Measurements from ENCODE around the gene PRELP. TPM values are rescaled to one million over a fixed set of nuclear protein-coding genes. Genes with fewer than 3 reads are reported as not detected.

PRELP gene
- total and polyA plus RNA-seq, 2 of the 8 experiments (the other 6 are each of a cell fraction or from before 2014, with no cell fraction given), result 0.13 to 0.23 TPM

DNA sequence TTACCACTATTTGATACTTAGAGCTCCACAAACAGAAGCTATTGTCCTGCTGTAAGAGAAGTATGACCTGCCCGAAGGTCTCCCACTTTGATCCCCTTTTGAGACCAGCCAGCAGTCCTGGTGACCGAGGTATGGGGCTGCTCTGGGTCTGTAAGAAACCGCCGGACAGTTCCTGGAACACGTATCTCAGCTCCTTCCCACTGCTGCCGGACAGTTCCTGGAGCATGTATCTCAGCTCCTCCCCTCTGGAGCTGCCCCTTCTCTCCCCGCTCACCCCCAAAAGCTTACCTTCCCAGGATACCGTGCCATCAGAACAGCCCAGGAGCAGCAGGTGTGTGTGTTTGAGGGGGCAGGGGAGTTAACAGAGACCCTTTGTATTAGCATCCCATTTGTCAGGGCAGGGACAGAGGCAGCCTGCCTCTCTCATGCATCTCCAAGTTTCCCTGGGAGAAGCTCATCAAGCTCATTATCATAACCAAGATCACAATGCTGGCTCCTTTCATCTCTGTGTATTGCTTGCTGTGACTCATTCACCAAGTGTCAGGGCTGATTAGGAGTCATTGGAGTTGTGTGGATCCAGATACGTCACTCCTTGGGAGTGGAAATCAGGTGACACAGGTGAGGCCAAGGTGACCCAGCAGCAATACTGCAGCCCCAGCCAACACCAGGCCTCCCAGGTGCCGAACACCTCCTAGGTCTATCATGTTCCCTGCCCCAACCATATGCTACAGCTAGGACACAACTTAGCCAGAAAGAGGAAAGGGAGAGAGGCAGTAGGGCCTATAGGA, 43.6 kb downstream of the PRELP start:
- FAIRE-seq (peak; percentile 99), DNase-seq (ENCODE audit: low read depth in 1 of 2, low spot score in 2 of 2) (peak in 1 of 2 experiments; percentile 85)
- Histone ChIP-seq H3K79me1 (ENCODE audit: low read depth, low read length) (no peaks in the 10 kb centered on the region), H4K20me1 (replicated peaks in 1 of 2; ENCODE audit: control insufficient read depth in 1 of 2, insufficient read depth in 2 of 2, low read length in 2 of 2) (peaks cover 0 to 2% of the 10 kb centered on the region in 2 experiments), H3K56ac (replicated peaks; ENCODE audit: insufficient read length, low read depth, low read length) (no peak overlapping the region), H3K14ac (ENCODE audit: insufficient read length) (no peak overlapping the region), H3K27me3 (replicated peaks in 1 of 4; ENCODE audit: control insufficient read depth in 3 of 4, extremely low read depth in 1 of 4, insufficient read depth in 3 of 4, low read length in 3 of 4) (peaks cover 7 to 61% (median 49%) of the 10 kb centered on the region in 4 experiments), H3K79me2 (ENCODE audit: control insufficient read depth in 1 of 2, insufficient read depth in 2 of 2, low read length in 2 of 2) (no peaks in the 10 kb centered on the region), H2BK20ac (ENCODE audit: low read length) (peak overlapping the region; percentile 76; the same call in 1 of the 2 replicates), H2BK120ac (replicated peaks; ENCODE audit: low read depth, low read length) (no peak overlapping the region), H3K36me3 (ENCODE audit: control insufficient read depth in 2 of 4, insufficient read depth in 4 of 4, low read length in 3 of 4) (no peaks in the 10 kb centered on the region), H2AK5ac (ENCODE audit: low read depth, low read length) (peak overlapping the region; percentile 82), H3K9ac (replicated peaks in 1 of 4; ENCODE audit: extremely low read depth in 1 of 4, low read depth in 3 of 4, low read length in 3 of 4) (no peak overlapping the region; a peak in 1 of 7 replicates), H3K4me2 (ENCODE audit: insufficient read depth in 1 of 2, low read depth in 2 of 2, low read length in 2 of 2) (peak overlapping the region; percentile 62 to 63), H4K5ac (ENCODE audit: insufficient read length, low read depth, low read length) (no peak overlapping the region), H2BK12ac (ENCODE audit: low read depth, low read length) (peak overlapping the region; percentile 98), H3K23ac (ENCODE audit: insufficient read length) (no peak overlapping the region), H2AFZ (ENCODE audit: low read length) (no peak overlapping the region), H3K4ac (replicated peaks; ENCODE audit: insufficient read length, low read depth, low read length) (peak overlapping the region; percentile 50), H3K23me2 (ENCODE audit: low read depth, low read length) (peaks cover 2% of the 10 kb centered on the region; the same call in 1 of the 2 replicates), H4K8ac (ENCODE audit: extremely low read depth, insufficient read depth, low read length) (no peak overlapping the region), H3K4me3 (ENCODE audit: extremely low read depth in 1 of 4, insufficient read depth in 2 of 4, low read depth in 3 of 4, low read length in 4 of 4) (peak overlapping the region in 3 of 4 experiments; percentile 7 to 47 (median 29); a peak in 6 of 8 replicates), H3K4me1 (replicated peaks in 1 of 4; ENCODE audit: control insufficient read depth in 3 of 4, insufficient read depth in 4 of 4, low read length in 3 of 4) (peaks cover 25 to 59% (median 43%) of the 10 kb centered on the region in 4 experiments), H2BK5ac (ENCODE audit: low read depth, low read length) (peak overlapping the region; percentile 63; the same call in 1 of the 2 replicates), H3K9me3 (ENCODE audit: insufficient read depth in 2 of 2, low read depth in 1 of 2, low read length in 1 of 2) (no peaks in the 10 kb centered on the region), H3K27ac (ENCODE audit: low read depth, low read length) (no peak overlapping the region), H2BK15ac (ENCODE audit: low read length) (peak overlapping the region; percentile 98), H4K91ac (replicated peaks; ENCODE audit: insufficient read length, low read length) (no peak overlapping the region), H3K18ac (ENCODE audit: extremely low read depth, low read length) (peak overlapping the region; percentile 84)
- POLR2A ChIA-PET (ENCODE audit: partially characterized antibody), result interaction anchor here (0.8 to 1.7 kb wide), 12 partner anchors 9 to 278 kb away, joined by 3 to 7 read pairs (median 3); partner anchors contain the start of gene ATP2B4
- WGBS, 2 experiments (ENCODE audit: extremely low coverage in 1 of 2, insufficient coverage in 1 of 2, insufficient read length in 1 of 2, insufficient replicate concordance in 2 of 2, low coverage in 1 of 2, low lambda C conversion rate in 2 of 2, missing lambda C conversion rate in 1 of 2), result 19% methylated on average over 10 of the region's 10 CpGs; no CpG with 5 or more reads in 1 of the 2 experiments
- CTCF ChIA-PET (ENCODE audit: partially characterized antibody), result interaction anchor here (0.6 to 13.3 kb wide), 12 partner anchors 8 to 587 kb away, joined by 3 to 108 read pairs (median 3); no protein-coding TSS in a partner anchor
- no peak for TF ChIP-seq CBX5 (IDR thresholded peaks at IDR 0.05; ENCODE audit: low read depth, low read length)
- no peak for TF ChIP-seq CEBPB (IDR thresholded peaks at IDR 0.05; ENCODE audit: low read depth, low read length)
- TF ChIP-seq KDM5A (IDR thresholded peaks at IDR 0.05; ENCODE audit: low read length), result no peak
- TF ChIP-seq TAF1 (IDR thresholded peaks at IDR 0.05; ENCODE audit: low read depth, low read length), result no peak
- no peak for TF ChIP-seq CHD2 (IDR thresholded peaks at IDR 0.05; ENCODE audit: low read length)
- no peak for TF ChIP-seq BRCA1 (IDR thresholded peaks at IDR 0.05; ENCODE audit: low read depth, low read length)
- TF ChIP-seq SP2 (IDR thresholded peaks at IDR 0.05; ENCODE audit: low read length), result no peak
- no peak for TF ChIP-seq YY1 (IDR thresholded peaks at IDR 0.05; ENCODE audit: low read depth, low read length)
- peak; percentile 86 for TF ChIP-seq CREB1 (IDR thresholded peaks at IDR 0.05)
- TF ChIP-seq PHF8 (conservative IDR thresholded peaks at IDR 0.05; ENCODE audit: low read depth, low read length), result no peak
- TF ChIP-seq SRF (IDR thresholded peaks at IDR 0.05; ENCODE audit: low read depth, low read length), result no peak
- TF ChIP-seq KDM4A (IDR thresholded peaks at IDR 0.05; ENCODE audit: low read depth, low read length, severe bottlenecking), result no peak
- no peak for TF ChIP-seq SAP30 (IDR thresholded peaks at IDR 0.05; ENCODE audit: insufficient read depth, insufficient replicate concordance, low read length)
